Measurements from ENCODE around the gene WIPI1.
A peak's percentile ranks its signal among the peaks of the same experiment; 100 is the strongest.

WIPI1 gene

GRCh38 chr17:68456339-68457167 lies 743 bp downstream of the WIPI1 start:
- peak overlapping the region; percentile 67 for H3K4me3 ChIP-seq (ENCODE audit: low read length)
- H3K4me2 ChIP-seq (ENCODE audit: low read length) = peak overlapping the region; percentile 84
- no peaks in the 10 kb centered on the region for H3K9me3 ChIP-seq (ENCODE audit: control insufficient read depth, insufficient read depth, low read length)
- H3K79me2 ChIP-seq (ENCODE audit: control insufficient read depth, low read length) = no peaks in the 10 kb centered on the region
- H3F3A ChIP-seq (ENCODE audit: control insufficient read depth, insufficient read depth) = peaks cover 4% of the 10 kb centered on the region; the same call in 1 of the 2 replicates
- 0 out of 2 replicates have a peak, but pooled peaks cover 5% of the 10 kb centered on the region for H3K27me3 ChIP-seq (ENCODE audit: control insufficient read depth, low read length)
- H3K27ac ChIP-seq (ENCODE audit: low read depth, low read length) = no peak overlapping the region
- TF ChIP-seq CTCF (IDR thresholded peaks at IDR 0.05; ENCODE audit: low read depth, low read length, poor library complexity, severe bottlenecking) = no peak
- TF ChIP-seq EZH2phosphoT487 (IDR thresholded peaks at IDR 0.05; ENCODE audit: borderline replicate concordance, low read length) = no peak
- H4K20me1 ChIP-seq (ENCODE audit: control insufficient read depth, insufficient read depth, low read depth, low read length) = no peaks in the 10 kb centered on the region
- H3K9me2 ChIP-seq (replicated peaks; ENCODE audit: control insufficient read depth, low read length) = no peaks in the 10 kb centered on the region
- H3K36me3 ChIP-seq (ENCODE audit: control insufficient read depth, low read length) = no peaks in the 10 kb centered on the region
- H3K4me1 ChIP-seq (ENCODE audit: control insufficient read depth, low read length) = peaks cover 46% of the 10 kb centered on the region

- Histone ChIP-seq H3K4me3 (ENCODE audit: low read length) (no peak overlapping the region), H3K36me3 (ENCODE audit: control insufficient read depth, low read length) (no peaks in the 10 kb centered on the region), H4K20me1 (ENCODE audit: control insufficient read depth, insufficient read depth, low read depth, low read length) (no peaks in the 10 kb centered on the region), H3K9me2 (replicated peaks; ENCODE audit: control insufficient read depth, low read length) (no peaks in the 10 kb centered on the region), H3K4me1 (ENCODE audit: control insufficient read depth, low read length) (peaks cover 40% of the 10 kb centered on the region), H3K9me3 (ENCODE audit: control insufficient read depth, insufficient read depth, low read length) (no peaks in the 10 kb centered on the region), H3F3A (ENCODE audit: control insufficient read depth, insufficient read depth) (peaks cover 4% of the 10 kb centered on the region; the same call in 1 of the 2 replicates), H3K27ac (ENCODE audit: low read depth, low read length) (no peak overlapping the region), H3K79me2 (ENCODE audit: control insufficient read depth, low read length) (no peaks in the 10 kb centered on the region), H3K4me2 (ENCODE audit: low read length) (no peak overlapping the region), H3K27me3 (ENCODE audit: control insufficient read depth, low read length) (0 out of 2 replicates have a peak, but pooled peaks cover 5% of the 10 kb centered on the region)
- no peak for TF ChIP-seq EZH2phosphoT487 (IDR thresholded peaks at IDR 0.05; ENCODE audit: borderline replicate concordance, low read length)
- TF ChIP-seq CTCF (IDR thresholded peaks at IDR 0.05; ENCODE audit: low read depth, low read length, poor library complexity, severe bottlenecking) = no peak
Observed at GRCh38 chr17:68455901-68456338, 1.4 kb downstream of the WIPI1 start.

- no peak overlapping the region for H3K4me3 ChIP-seq (ENCODE audit: low read length)
- H3K36me3 ChIP-seq (ENCODE audit: control insufficient read depth, low read length) = no peaks in the 10 kb centered on the region
- H3K27me3 ChIP-seq (ENCODE audit: control insufficient read depth, low read length) = 0 out of 2 replicates have a peak, but pooled peaks cover 5% of the 10 kb centered on the region
- no peak for TF ChIP-seq CTCF (IDR thresholded peaks at IDR 0.05; ENCODE audit: low read depth, low read length, poor library complexity, severe bottlenecking)
- no peak for TF ChIP-seq EZH2phosphoT487 (IDR thresholded peaks at IDR 0.05; ENCODE audit: borderline replicate concordance, low read length)
- no peaks in the 10 kb centered on the region for H3K79me2 ChIP-seq (ENCODE audit: control insufficient read depth, low read length)
- H3K9me2 ChIP-seq (replicated peaks; ENCODE audit: control insufficient read depth, low read length) = no peaks in the 10 kb centered on the region
- no peaks in the 10 kb centered on the region for H4K20me1 ChIP-seq (ENCODE audit: control insufficient read depth, insufficient read depth, low read depth, low read length)
- peaks cover 4% of the 10 kb centered on the region; the same call in 1 of the 2 replicates for H3F3A ChIP-seq (ENCODE audit: control insufficient read depth, insufficient read depth)
- H3K9me3 ChIP-seq (ENCODE audit: control insufficient read depth, insufficient read depth, low read length) = no peaks in the 10 kb centered on the region
- H3K4me1 ChIP-seq (ENCODE audit: control insufficient read depth, low read length) = peaks cover 24% of the 10 kb centered on the region
- H3K4me2 ChIP-seq (ENCODE audit: low read length) = no peak overlapping the region
- H3K27ac ChIP-seq (ENCODE audit: low read depth, low read length) = no peak overlapping the region
Observed at GRCh38 chr17:68453991-68454665, 3.2 kb downstream of the WIPI1 start.

Data from DOHH2 (cell line).